GM18907 (cell line): ENCODE results near the gene SHH.
A peak's percentile ranks its signal among the peaks of the same experiment; 100 is the strongest.
"Not testable (repeated sequence)": the region's sequence is repeated elsewhere in the genome, so short reads cannot be mapped to it uniquely, and the experiment has no call there.

Source experiments
- ATAC-seq: cut with Tn5 transposase; IDR thresholded peaks from one replicate; pipeline ENCODE4 v1.9.1; 2021; ENCODE audit warnings: mild to moderate bottlenecking, moderate library complexity; ENCODE audit not compliant: unreplicated experiment

SHH gene

GRCh38 chr7:155820788-155821187 is 8.5 kb upstream of the SHH start:
- no peak for ATAC-seq

GRCh38 chr7:155820246-155820645 is 8.0 kb upstream of the SHH start:
- ATAC-seq: no peak

DNA sequence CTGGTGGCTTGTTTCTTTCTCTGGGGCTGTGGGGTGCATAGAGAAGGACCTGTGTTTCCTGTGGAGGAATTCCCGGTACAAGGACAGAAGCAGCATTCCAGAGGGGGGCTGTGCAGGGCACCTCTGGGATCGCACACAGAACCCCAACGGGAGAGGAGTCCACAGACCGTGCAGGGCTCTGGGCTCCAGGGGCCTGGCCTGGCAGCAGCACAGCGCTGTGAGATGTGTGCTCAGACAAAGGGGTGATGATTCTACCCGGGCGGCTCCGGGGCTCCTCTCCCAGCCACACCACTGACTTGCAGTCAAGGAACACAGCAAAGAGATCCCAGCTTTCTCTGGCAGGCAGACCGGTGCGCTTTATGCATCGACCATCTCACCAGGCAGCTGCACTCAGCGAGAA is 6.9 kb upstream of the SHH start:
- ATAC-seq: no peak

- no peak for ATAC-seq
These were observed 6.5 kb upstream of the SHH start for GRCh38 chr7:155818820-155819168.

GRCh38 chr7:155818154-155818819 is 6.0 kb upstream of the SHH start:
- no peak for ATAC-seq

- ATAC-seq: not testable (repeated sequence)
These were observed 5.3 kb upstream of the SHH start for GRCh38 chr7:155817515-155817914.

DNA sequence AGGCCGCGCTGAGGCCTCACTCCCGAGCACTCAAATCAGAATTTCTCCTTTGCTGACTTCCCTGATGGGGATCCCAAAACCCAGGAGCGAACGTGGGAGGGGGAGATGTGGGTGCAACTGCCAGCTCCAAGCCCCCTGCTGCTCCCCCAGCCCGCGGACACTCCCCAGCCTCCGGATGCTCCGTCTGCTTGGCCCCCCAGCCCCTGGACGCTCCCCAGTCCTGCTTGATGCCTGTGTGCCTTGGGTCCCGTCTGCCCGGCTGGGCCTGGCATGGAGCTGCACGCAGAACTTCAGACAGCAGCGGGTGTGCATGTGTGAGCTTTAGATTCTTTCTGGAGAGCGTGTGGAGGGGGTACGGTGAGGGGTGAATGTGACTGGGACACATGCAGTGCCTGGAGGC is 4.7 kb upstream of the SHH start:
- ATAC-seq: no peak

DNA sequence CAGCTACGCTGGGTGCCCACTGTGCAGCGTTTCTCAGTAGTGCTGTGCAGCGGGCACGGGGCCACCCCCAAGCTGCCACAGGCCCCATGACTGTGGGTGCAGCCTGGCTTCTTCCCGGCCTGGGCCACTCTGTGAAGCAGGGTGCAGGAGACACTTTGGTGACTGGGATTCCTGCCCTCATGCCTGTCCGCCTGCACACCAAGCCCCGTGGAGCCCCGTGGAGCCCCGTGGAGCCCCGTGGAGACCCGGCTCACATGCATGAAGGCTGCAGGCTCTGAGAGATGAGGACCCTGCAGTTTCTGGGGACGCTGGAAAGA is 3.9 kb upstream of the SHH start:
- no peak for ATAC-seq

- peak; percentile 94 for ATAC-seq
These were observed 3.3 kb upstream of the SHH start for GRCh38 chr7:155815332-155816191.

- ATAC-seq: no peak
These were observed 2.3 kb upstream of the SHH start for GRCh38 chr7:155814316-155815276.

DNA sequence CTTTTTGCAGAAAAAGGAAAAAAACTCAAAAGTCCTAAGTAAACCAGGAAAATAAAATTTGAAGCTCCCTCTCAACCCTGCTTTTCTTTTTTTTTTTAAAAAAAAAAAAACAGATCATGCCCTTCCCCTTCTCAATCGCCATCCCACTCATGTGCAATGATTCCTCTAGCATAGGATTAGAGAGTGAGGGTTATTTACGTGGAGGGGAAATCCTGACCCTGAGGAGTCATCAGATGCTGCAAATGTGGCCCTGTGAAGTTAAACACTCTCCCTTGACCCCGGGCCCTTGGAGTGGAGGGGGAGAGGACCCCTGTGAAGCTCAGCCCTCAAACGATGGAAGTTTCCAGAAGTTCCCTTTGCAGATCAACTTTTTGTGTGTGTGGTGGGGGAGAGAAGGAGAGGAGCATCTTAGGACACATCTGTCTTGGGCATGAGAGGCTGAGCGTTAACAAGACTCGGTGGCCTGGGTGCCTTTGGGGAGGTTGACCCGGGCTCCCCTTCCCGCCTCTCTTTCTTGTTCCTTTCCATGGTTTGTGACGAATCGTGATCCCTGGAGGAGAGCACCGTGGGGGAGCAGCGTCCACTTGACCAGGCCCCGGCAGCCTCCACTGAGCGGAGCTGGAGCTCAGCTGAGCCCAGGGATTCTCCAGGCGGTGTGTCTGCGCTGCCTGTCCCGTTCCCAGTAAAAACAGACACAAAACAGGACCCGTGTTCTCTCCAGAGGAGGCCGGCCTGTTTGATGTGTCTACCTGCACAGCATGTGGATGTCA is 1.5 kb upstream of the SHH start:
- ATAC-seq: no peak

GRCh38 chr7:155813125-155813524 is 862 bp upstream of the SHH start:
- ATAC-seq: no peak

GRCh38 chr7:155811560-155811894 is 736 bp downstream of the SHH start:
- ATAC-seq: no peak

- ATAC-seq: no peak
These were observed 1.3 kb downstream of the SHH start for GRCh38 chr7:155810770-155811559.

DNA sequence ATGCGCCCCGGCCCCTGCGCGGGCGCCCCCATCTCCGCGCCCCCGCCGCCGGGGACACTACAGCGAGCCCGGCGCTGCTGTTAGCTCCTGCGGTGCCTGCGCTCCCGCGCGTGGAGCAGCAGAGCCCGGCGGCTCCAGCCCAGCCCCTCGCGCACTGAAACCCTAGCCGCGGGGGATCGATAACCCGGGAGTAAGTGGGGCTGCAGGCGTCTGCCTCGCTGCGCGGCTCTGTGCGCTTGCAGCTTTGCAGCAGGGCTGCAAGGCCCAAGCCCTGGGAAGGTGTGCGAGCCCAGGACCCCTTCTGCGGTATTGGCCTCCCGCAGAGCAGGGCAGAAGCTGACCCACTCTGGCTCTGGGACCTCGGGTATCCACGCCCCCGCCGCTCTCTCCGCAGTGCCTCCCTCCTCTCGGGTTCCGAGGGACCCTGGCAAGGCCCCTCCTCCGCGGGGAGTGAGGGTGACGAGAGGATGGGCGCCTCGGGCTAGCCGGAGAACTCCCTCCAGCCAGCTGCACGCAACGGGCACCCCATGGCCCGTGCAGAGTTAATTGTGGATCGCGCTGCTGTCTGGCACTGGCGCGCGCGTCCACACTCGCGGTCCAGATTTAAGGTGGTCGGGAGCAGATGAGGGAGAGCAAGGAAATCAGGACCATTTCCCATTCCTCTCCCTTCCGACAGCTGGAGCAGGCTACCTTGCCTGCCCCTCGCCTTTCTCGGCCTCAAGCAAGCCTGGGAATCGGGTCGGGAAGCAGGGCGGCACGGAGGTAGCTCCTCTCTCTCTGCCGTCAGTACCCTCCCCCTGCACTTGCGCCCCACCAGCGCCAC is 2.1 kb downstream of the SHH start:
- no peak for ATAC-seq

- no peak for ATAC-seq
These were observed 2.8 kb downstream of the SHH start for GRCh38 chr7:155809332-155809946.

- peak; percentile 50 for ATAC-seq
These were observed 3.5 kb downstream of the SHH start for GRCh38 chr7:155808549-155809331.
